Panc1 (cell line): ENCODE measurements around the gene FDPS. TPM values are rescaled to one million over a fixed set of nuclear protein-coding genes. Genes with fewer than 3 reads are reported as not detected.

Experiments used
- ATAC-seq: fragments of 200-7000 bp; cut with Tn5 transposase; 2 replicates; pipeline ENCODE4 v1.9.1; 2020; ENCODE audit warnings: mild to moderate bottlenecking, moderate library complexity
- BruUV-seq: library from RNA; stranded (reverse); fragments of 400-500 nt; replicated peaks from 2 replicates; lab custom pipeline; 2021; lab: Mats Ljungman, UMichigan
- CTCF ChIA-PET: fragments of 300-600 bp; sonication (Branson Sonifier 250); formaldehyde crosslinking; loops from one replicate; lab custom pipeline; 2022; ENCODE audit warnings: antibody characterized with exemption; lab: Charles Lee
- POLR2A ChIA-PET: fragments of 300-600 bp; sonication (Branson Sonifier 250); formaldehyde crosslinking; loops from one replicate; lab custom pipeline; 2022; ENCODE audit warnings: antibody characterized with exemption; lab: Charles Lee
- DNase-seq: peaks from one replicate; pipeline ENCODE4 v3.0.0-alpha.2; 2010; ENCODE audit warnings: low read depth, low spot score
- H3K27ac ChIP-seq: 2 replicates; pipeline ENCODE4 v1.5.1; 2011; ENCODE audit warnings: mild to moderate bottlenecking, low read length, inconsistent platforms
- H3K27me3 ChIP-seq: fragments of 200-500 bp; sonication (Bioruptor generic); 2 replicates; pipeline ENCODE4 v1.6.0; 2014; ENCODE audit warnings: low read length, inconsistent platforms; ENCODE audit not compliant: control insufficient read depth, insufficient read depth
- H3K36me3 ChIP-seq: fragments of 200-500 bp; sonication (Bioruptor generic); 2 replicates; pipeline ENCODE4 v1.5.1; 2014; ENCODE audit warnings: inconsistent platforms, mild to moderate bottlenecking, low read length, moderate library complexity; ENCODE audit not compliant: control insufficient read depth, insufficient read depth
- H3K4me1 ChIP-seq: 2 replicates; pipeline ENCODE4 v1.5.1; 2011; ENCODE audit warnings: inconsistent platforms, mild to moderate bottlenecking, low read length, moderate library complexity; ENCODE audit not compliant: control insufficient read depth, insufficient read depth
- H3K4me3 ChIP-seq, 2 experiments: 2 replicates each; pipeline ENCODE4 v1.5.1; 2011 to 2012; ENCODE audit warnings: low read depth in 2 of 2, low read length in 2 of 2, mild to moderate bottlenecking in 2 of 2, inconsistent platforms in 1 of 2, moderate library complexity in 1 of 2
- H3K9me3 ChIP-seq: fragments of 200-500 bp; sonication (Bioruptor generic); 2 replicates; pipeline ENCODE4 v1.5.1; 2014; ENCODE audit warnings: low read depth, mild to moderate bottlenecking, inconsistent platforms, low read length, moderate library complexity; ENCODE audit not compliant: control insufficient read depth, insufficient read depth
- CTCF ChIP-seq: fragments of 450-650 bp; IDR thresholded peaks from 2 replicates; pipeline ENCODE4 v1.5.1; 2017; ENCODE audit warnings: mild to moderate bottlenecking
- POLR2AphosphoS5 ChIP-seq: IDR thresholded peaks from 2 replicates; pipeline ENCODE4 v1.6.1; 2012; ENCODE audit warnings: mild to moderate bottlenecking, low read depth, low read length, moderate library complexity
- REST ChIP-seq, 2 experiments: IDR thresholded peaks; 2 replicates each; pipeline ENCODE4 v1.6.1; 2011 to 2012; ENCODE audit warnings: low read depth in 2 of 2, control low read depth in 1 of 2, low read length in 1 of 2, mild to moderate bottlenecking in 1 of 2, moderate library complexity in 1 of 2; ENCODE audit not compliant: insufficient read depth in 1 of 2
- SIN3A ChIP-seq: IDR thresholded peaks from 2 replicates; pipeline ENCODE4 v1.6.1; 2012; ENCODE audit warnings: low read depth, mild to moderate bottlenecking, low read length, moderate library complexity, borderline replicate concordance; ENCODE audit not compliant: insufficient read depth
- TCF7L2 ChIP-seq: IDR thresholded peaks from 2 replicates; pipeline ENCODE4 v1.6.1; 2011; ENCODE audit warnings: mild to moderate bottlenecking, low read depth, low read length, inconsistent platforms
- in situ Hi-C: cut with HindIII; loops from 2 replicates; pipeline ENCODE4 v1.10.0; 2016; ENCODE audit warnings: low sequenced_read_pairs, low pct_unique_long_range_greater_than_20kb
- intact Hi-C: fragments of 100-400 bp; cut with micrococcal nuclease; formaldehyde crosslinking; loops from one replicate; pipeline ENCODE4 v1.10.0; 2022; ENCODE audit not compliant: unreplicated experiment
- total RNA-seq: library from RNA; stranded (reverse); gene quantifications from one replicate; pipeline ENCODE4 v1.2.1, GENCODE V29; 2021; ENCODE audit not compliant: unreplicated experiment

FDPS gene
- total RNA-seq, 1 experiment from 2014 or later: 255 TPM

- Histone ChIP-seq H3K9me3 (no peaks in the 10 kb centered on the region), H3K36me3 (peaks cover 7% of the 10 kb centered on the region; the same call in 1 of the 2 replicates), H3K27me3 (no peaks in the 10 kb centered on the region), H3K4me1 (peaks cover 9% of the 10 kb centered on the region; the same call in 1 of the 2 replicates), H3K27ac (no peak overlapping the region), H3K4me3 (no peak overlapping the region)
- no peak for TF ChIP-seq CTCF
- no peak for TF ChIP-seq POLR2AphosphoS5
- TF ChIP-seq SIN3A: no peak
- TF ChIP-seq REST (IDR thresholded peaks at IDR 0.05; ENCODE audit: insufficient read depth in 1 of 2, low read depth in 2 of 2, low read length in 1 of 2): no peak
- TF ChIP-seq TCF7L2: no peak
- DNase-seq: no peak
- in situ Hi-C loops: no loop called here
- ATAC-seq: no peak
- no TSS peak for BruUV-seq
- intact Hi-C loops: no loop called here
- ChIA-PET POLR2A (no interaction called here), CTCF (no interaction called here)
These were observed 2.7 kb upstream of the FDPS start for GRCh38 chr1:155305881-155306391.

- no TSS peak for BruUV-seq
- ATAC-seq (no peak), DNase-seq (no peak)
- TF ChIP-seq REST (IDR thresholded peaks at IDR 0.05; ENCODE audit: insufficient read depth in 1 of 2, low read depth in 2 of 2, low read length in 1 of 2) (no peak), TCF7L2 (no peak), SIN3A (no peak), POLR2AphosphoS5 (no peak), CTCF (no peak)
- no peaks in the 10 kb centered on the region for H3K27me3 ChIP-seq
- peaks cover 9% of the 10 kb centered on the region; the same call in 1 of the 2 replicates for H3K4me1 ChIP-seq
- peak overlapping the region; percentile 97 for H3K27ac ChIP-seq
- intact Hi-C loops (no loop called here), in situ Hi-C loops (no loop called here)
- ChIA-PET CTCF (interaction anchor here (0.5 to 2.1 kb wide), 3 partner anchors 9 to 56 kb away, joined by 3 to 16 read pairs (median 8); no protein-coding TSS in a partner anchor), POLR2A (interaction anchor here (0.6 kb wide), 1 partner anchor 546 kb away, joined by 4 read pairs; no protein-coding TSS in a partner anchor)
- no peak overlapping the region for H3K4me3 ChIP-seq
- H3K36me3 ChIP-seq: peaks cover 7% of the 10 kb centered on the region; the same call in 1 of the 2 replicates
- no peaks in the 10 kb centered on the region for H3K9me3 ChIP-seq
These were observed 1.4 kb upstream of the FDPS start for GRCh38 chr1:155307247-155307740.
